ENCODE measurements around the gene SOCS1.

DNA sequence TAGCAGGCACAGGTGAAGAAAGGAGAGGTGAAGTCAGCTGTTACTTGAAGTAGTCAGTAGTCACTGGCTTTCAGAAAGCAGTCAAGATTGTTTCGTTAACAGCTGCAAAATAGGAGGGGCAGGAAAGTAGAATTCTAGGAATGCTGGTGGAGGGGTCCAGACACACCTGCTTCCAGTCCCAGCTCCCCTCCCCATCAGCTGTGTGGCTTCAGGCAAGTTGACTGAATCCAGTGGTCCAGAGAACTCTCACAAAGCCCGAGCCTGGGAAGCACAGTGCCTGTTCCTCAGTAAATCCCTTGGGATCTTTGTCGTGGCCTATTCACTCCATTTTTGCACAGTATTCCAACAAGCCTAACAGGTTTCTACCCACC, 4.6 kb upstream of the SOCS1 start:
- TF ChIP-seq, protein P1, sequence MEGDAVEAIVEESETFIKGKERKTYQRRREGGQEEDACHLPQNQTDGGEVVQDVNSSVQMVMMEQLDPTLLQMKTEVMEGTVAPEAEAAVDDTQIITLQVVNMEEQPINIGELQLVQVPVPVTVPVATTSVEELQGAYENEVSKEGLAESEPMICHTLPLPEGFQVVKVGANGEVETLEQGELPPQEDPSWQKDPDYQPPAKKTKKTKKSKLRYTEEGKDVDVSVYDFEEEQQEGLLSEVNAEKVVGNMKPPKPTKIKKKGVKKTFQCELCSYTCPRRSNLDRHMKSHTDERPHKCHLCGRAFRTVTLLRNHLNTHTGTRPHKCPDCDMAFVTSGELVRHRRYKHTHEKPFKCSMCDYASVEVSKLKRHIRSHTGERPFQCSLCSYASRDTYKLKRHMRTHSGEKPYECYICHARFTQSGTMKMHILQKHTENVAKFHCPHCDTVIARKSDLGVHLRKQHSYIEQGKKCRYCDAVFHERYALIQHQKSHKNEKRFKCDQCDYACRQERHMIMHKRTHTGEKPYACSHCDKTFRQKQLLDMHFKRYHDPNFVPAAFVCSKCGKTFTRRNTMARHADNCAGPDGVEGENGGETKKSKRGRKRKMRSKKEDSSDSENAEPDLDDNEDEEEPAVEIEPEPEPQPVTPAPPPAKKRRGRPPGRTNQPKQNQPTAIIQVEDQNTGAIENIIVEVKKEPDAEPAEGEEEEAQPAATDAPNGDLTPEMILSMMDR (conservative IDR thresholded peaks at IDR 0.05; ENCODE audit: low read depth, low read length): no peak
- TF ChIP-seq RAD21 (IDR thresholded peaks at IDR 0.05; ENCODE audit: low read length): no peak
- no peak for TF ChIP-seq SMC3 (IDR thresholded peaks at IDR 0.05; ENCODE audit: low read depth, low read length)
- TF ChIP-seq RFX5 (IDR thresholded peaks at IDR 0.05; ENCODE audit: low read depth, low read length): no peak
- no peak for TF ChIP-seq POLR2A (IDR thresholded peaks at IDR 0.05; ENCODE audit: low read depth, low read length)
- TF ChIP-seq MXI1 (IDR thresholded peaks at IDR 0.05; ENCODE audit: borderline replicate concordance, low read depth, low read length): no peak
- no peak for TF ChIP-seq CEBPB (IDR thresholded peaks at IDR 0.05; ENCODE audit: low read depth, low read length)

All from IMR-90 (cell line).